AG10803 (cell line): ENCODE measurements around the gene OXER1.

Experiments
- DNase-seq: peaks from one replicate; pipeline ENCODE4 v3.0.0; 2010; ENCODE audit warnings: low read depth
- H3K4me3 ChIP-seq: 2 replicates; pipeline ENCODE4 v1.5.1; 2011; ENCODE audit warnings: mild to moderate bottlenecking, low read length, control low read depth
- CTCF ChIP-seq: conservative IDR thresholded peaks from 2 replicates; pipeline ENCODE4 v1.5.1; 2011; ENCODE audit warnings: mild to moderate bottlenecking, low read length, control low read depth, inconsistent platforms

Gene OXER1

GRCh38 chr2:42752314-42752713, 11.6 kb downstream of the OXER1 start:
- H3K4me3 ChIP-seq = no peak overlapping the region
- DNase-seq = no peak
- TF ChIP-seq CTCF = no peak

GRCh38 chr2:42748840-42749239, 15.1 kb downstream of the OXER1 start:
- H3K4me3 ChIP-seq = no peak overlapping the region
- TF ChIP-seq CTCF = no peak
- no peak for DNase-seq

GRCh38 chr2:42747422-42747821, 16.5 kb downstream of the OXER1 start:
- no peak for TF ChIP-seq CTCF
- DNase-seq = no peak
- H3K4me3 ChIP-seq = no peak overlapping the region

GRCh38 chr2:42744545-42745082, 19.3 kb downstream of the OXER1 start:
- no peak overlapping the region for H3K4me3 ChIP-seq
- TF ChIP-seq CTCF = no peak
- DNase-seq = no peak

DNA sequence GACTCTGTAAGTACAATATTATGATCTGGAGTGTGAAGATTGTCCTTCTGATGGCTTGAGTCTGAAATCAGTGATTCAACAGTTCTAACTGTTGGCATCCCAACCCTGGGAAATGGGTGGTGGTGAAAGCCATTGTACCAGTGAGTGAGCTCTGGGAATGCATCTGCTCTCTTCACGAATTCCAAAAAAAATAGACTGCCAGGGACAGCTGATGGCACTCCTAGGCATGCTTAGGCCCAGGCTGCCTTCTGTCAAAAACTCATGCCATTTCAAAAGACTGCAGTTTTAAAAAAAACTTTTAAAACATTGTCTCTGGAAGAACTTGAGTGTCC, 20.3 kb downstream of the OXER1 start:
- no peak for TF ChIP-seq CTCF
- no peak overlapping the region for H3K4me3 ChIP-seq
- no peak for DNase-seq

GRCh38 chr2:42742740-42743658, 20.9 kb downstream of the OXER1 start:
- DNase-seq = no peak
- H3K4me3 ChIP-seq = no peak overlapping the region

More at GRCh38 chr2:42742740-42743658, 20.9 kb downstream of the OXER1 start:
- no peak for TF ChIP-seq CTCF
